GM19395 (cell line): ENCODE measurements around the gene TSHZ2.

Experiments
- ATAC-seq: cut with Tn5 transposase; IDR thresholded peaks from one replicate; pipeline ENCODE4 v1.9.1; 2021; ENCODE audit warnings: mild to moderate bottlenecking, moderate library complexity; ENCODE audit not compliant: unreplicated experiment

The TSHZ2 gene

GRCh38 chr20:53055367-53056067 lies 83.4 kb downstream of the TSHZ2 start:
- ATAC-seq, result no peak

GRCh38 chr20:53057579-53057978 lies 85.4 kb downstream of the TSHZ2 start:
- no peak for ATAC-seq

DNA sequence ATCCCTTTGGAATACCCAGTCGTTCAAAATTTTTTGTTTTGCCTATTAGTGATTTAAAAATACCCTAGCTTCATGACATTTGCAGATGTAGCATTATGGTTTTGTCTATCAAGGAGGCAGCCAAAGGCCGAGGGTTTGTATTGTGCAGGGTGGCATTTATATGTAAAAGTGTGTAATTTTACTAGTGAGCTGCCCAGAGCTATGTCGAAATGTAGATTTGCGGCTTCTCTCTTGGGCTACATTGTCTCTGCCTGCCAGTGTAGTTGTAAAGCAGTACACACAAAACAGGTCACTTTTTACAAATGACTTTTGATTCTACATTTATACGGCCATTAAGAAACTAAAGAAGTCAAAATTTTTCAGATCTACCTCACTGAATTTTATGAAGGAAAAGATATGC lies 87.7 kb downstream of the TSHZ2 start:
- no peak for ATAC-seq

DNA sequence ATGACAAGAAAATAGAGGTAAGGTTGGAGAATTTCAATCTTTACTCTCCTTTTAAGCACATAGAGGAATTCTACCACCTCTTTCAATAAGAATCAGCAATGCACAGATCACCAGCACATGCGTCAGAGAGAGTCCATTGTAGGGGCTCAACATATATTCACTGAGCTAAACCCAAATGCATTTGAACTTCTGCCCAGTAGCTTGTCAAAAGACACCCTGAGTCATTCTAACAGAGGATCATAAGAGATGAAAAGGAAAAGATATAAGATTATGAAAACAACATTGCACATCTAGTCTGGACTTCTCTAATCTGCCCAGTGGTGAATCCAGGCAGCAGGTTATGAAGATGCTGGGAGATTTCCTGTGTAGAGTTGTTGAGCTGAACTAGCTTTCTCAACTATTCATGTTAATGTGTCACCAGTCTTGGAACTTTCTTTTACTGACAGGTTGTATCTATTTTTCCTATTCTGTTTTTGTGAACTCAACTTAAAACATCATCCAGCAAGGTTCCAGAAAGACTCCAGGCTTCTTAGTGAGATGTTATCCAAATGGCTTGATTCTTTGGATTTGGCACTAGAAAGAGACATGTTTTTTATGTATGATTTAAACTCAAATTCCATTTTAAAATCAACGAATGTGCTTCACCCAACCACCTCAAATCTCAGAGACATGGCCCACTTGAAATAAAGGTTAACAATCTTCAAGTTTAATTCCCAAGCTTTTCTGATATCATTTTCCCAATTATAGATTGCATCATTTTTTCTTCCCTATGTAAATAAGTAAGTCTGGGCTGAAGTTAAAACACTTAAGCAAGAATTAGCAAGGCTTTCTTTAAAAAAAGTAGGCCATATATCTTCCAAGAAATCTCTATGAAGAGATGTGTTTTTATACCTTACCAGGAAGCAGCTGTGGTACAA lies 89.3 kb downstream of the TSHZ2 start:
- no peak for ATAC-seq

GRCh38 chr20:53064935-53065334 lies 92.8 kb downstream of the TSHZ2 start:
- no peak for ATAC-seq

DNA sequence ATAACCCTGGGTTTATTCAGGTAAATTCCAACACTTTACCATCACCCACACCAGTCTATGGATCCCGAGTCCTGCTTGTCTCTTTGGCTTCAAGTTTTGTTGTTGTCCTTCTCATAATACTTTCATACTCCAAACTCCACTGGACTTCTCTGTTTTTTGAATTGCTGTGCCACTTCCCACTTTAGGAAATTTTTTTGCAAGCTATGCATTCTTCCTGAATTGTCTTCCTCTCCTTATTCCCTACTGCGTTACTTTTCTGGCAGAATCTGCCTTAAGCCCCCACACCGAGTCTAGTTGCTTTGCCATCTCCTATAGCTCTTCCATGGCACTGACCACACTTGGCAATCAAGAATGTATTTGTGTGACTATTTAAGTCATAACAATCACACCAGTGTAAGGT lies 96.1 kb downstream of the TSHZ2 start:
- ATAC-seq, result no peak

- ATAC-seq, result no peak
Measured at GRCh38 chr20:53069132-53069531, 97.0 kb downstream of the TSHZ2 start.

DNA sequence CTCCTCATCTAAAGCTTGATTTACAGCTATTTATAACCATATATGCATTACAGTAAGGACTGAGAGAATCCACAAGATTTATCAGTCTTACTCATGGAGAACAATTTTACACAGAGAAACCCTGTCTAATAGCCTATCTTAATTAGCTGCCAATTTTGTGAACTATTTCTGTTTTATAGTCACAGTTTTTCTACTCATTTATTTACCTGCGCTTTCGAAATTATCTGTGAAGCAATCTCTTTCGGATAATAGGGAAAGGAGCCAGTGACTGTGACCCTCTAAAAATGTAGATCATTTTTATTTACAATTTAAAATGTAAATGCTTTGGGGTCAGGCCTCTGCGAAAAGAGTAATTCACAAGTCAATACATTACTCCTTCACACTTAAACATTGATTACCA lies 98.1 kb downstream of the TSHZ2 start:
- ATAC-seq, result no peak

DNA sequence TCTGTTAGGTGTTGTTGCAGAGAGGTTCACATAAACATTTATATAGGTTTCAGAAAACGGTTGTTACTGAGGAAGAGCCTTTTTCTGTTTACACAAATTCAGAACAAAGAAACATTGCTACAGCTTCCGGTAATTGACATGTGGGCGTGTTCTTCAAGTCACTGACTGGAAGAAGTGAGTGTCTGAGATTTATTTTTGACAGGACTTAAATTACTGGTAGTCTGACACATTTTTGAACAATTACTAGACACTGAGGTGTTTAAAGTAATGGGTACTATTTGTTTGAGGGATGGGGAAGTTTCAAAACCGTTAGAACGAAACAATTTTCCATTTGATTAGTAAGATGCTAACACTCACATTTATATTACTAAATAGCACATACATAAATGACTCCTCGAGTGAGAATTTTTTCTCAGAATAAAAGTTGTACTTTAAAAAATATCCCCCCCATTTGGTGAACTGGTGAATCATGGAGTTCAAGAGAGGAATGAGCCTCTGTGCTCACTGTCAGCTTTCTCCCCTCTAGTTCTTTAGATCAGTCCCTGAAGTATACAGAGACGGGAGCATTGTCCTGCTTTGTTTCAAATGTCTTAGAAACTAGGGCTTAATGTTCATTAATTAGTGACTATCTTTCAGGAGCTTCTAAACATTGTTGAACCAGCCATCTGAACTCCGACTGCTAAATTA lies 98.7 kb downstream of the TSHZ2 start:
- ATAC-seq, result no peak

DNA sequence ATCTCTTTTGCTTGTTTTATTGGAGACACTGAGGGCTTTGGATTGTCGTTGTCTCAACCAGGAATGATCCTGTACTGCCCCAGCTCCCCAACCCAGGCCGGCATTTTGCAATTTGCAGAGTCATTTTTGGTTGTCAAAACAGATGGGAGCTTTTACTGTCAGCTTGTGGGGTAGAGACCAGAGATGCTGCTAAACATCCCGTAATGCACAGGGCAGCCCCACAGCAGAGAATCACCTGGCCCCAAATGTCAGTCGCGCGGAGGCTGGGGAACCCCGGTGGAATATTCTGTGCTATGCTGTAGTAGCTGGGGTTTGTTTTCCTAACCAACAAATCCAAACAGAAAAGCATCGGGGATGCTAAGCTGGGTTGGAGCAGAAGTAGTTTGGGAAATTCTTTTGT lies 99.7 kb downstream of the TSHZ2 start:
- no peak for ATAC-seq

- ATAC-seq, result no peak
Measured at GRCh38 chr20:53072923-53073579, 100.9 kb downstream of the TSHZ2 start.

DNA sequence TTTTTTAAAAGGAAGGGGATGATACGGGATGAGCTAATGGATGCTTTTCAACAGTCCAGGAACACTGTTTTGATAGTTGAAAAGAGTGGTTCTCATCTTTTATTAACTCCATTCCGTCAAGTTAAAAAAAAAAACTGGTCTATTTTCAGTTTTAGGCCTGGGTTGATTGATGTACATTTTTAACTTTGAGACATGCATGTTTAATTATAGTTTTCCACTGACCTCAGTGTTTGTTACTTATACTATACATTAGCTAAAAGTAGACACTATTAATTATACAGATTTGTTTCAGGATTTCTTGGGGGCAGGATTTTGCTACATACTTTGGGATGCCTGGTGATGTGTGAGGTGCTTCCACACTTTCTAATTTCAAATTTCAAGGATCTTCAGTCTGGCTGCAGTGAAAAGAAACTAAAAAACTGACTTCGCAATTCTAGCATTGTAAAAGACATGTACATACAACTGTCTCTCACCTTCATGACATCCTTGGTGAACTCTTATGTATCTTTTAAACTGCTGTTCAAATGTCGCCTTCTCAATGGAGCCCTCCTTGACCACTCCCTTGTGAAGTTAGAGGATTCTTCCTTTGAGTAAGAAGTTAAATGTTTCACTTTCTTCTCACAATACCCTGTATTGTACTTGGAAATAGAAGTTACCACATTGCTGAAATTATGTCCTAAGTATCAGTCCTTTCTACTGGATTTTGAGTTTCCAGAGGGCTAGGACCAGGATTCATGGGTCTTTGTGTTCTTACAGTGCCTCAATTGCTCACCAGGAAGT lies 101.7 kb downstream of the TSHZ2 start:
- ATAC-seq, result no peak

GRCh38 chr20:53074811-53075314 lies 102.7 kb downstream of the TSHZ2 start:
- no peak for ATAC-seq

- ATAC-seq, result no peak
Measured at GRCh38 chr20:53076668-53077067, 104.5 kb downstream of the TSHZ2 start.

- no peak for ATAC-seq
Measured at GRCh38 chr20:53077373-53078205, 105.4 kb downstream of the TSHZ2 start.

- ATAC-seq, result no peak
Measured at GRCh38 chr20:53078761-53079160, 106.6 kb downstream of the TSHZ2 start.

DNA sequence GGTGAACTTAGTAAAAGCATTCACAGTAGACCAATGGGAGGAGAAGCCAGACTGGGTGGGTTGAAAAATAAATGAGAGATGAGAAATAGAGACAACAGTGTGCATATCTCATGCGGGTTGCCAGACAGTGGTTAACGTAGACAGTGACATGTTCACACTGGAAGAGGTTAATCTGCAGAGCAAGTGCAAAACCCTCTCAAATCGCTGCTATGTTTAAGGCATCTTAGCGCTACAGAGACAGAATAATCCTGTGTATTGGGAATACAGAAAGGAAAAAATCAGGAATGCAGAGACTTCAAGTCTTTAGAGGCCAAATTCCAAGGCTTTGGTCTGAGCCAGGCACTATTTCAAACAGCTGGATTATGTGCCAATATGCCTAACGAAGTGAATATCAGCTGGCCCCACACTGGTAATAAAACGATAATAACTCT lies 107.1 kb downstream of the TSHZ2 start:
- ATAC-seq, result no peak

- no peak for ATAC-seq
Measured at GRCh38 chr20:53079828-53080686, 107.9 kb downstream of the TSHZ2 start.

- no peak for ATAC-seq
Measured at GRCh38 chr20:53080687-53080962, 108.5 kb downstream of the TSHZ2 start.
